ENCODE results near the gene NCOA3.

- TF ChIP-seq EZH2 (IDR thresholded peaks at IDR 0.05; ENCODE audit: borderline replicate concordance, low read length) (no peak), CTCF (IDR thresholded peaks at IDR 0.05; ENCODE audit: low read length) (no peak)
These were observed 202.1 kb downstream of the NCOA3 start for GRCh38 chr20:47703748-47704147.

Measured in OCI-LY1 (cell line).